ENCODE data around the gene CDH1. TPM values are rescaled to one million over a fixed set of nuclear protein-coding genes. Genes with fewer than 3 reads are reported as not detected.
"Not testable (repeated sequence)": the region's sequence is repeated elsewhere in the genome, so short reads cannot be mapped to it uniquely, and the experiment has no call there.

Gene CDH1
- total RNA-seq, 2 donors from 2014 or later, result 95.3 to 107 TPM

- WGBS, 2 donors, result 34 to 35% methylated on average over 3 of the region's 3 CpGs
- H3K4me3 ChIP-seq, result no peak overlapping the region
- DNase-seq (no peak), ATAC-seq (no peak)
- peak overlapping the region in 3 of 4 donors; percentile 67 to 92 (median 77) for H3K27ac ChIP-seq
- H3K4me1 ChIP-seq, result peaks cover 89% of the 10 kb centered on the region
- TF ChIP-seq CTCF (IDR thresholded peaks at IDR 0.05) (no peak), POLR2A (IDR thresholded peaks at IDR 0.05) (no peak)
- no peaks in the 10 kb centered on the region for H3K36me3 ChIP-seq (replicated peaks in 1 of 2; ENCODE audit: insufficient read depth in 1 of 2, low read depth in 2 of 2)
- H3K9me3 ChIP-seq, result no peaks in the 10 kb centered on the region
- intact Hi-C loops (cut with DNase I), result no loop called here
- H3K27me3 ChIP-seq, result no peaks in the 10 kb centered on the region
These were observed 48.6 kb downstream of the CDH1 start for GRCh38 chr16:68785715-68786114.

- peak overlapping the region; percentile 67 to 92 (median 80) for H3K27ac ChIP-seq
These were observed 49.8 kb downstream of the CDH1 start for GRCh38 chr16:68786685-68787418.

GRCh38 chr16:68787419-68787807, 50.3 kb downstream of the CDH1 start:
- Histone ChIP-seq H3K4me1 (peaks cover 89% of the 10 kb centered on the region), H3K27ac (peak overlapping the region; percentile 67 to 92 (median 80))
- ATAC-seq; H3K9me3 ChIP-seq; H3K36me3 ChIP-seq (replicated peaks in 1 of 2; ENCODE audit: insufficient read depth in 1 of 2, low read depth in 2 of 2); H3K4me3 ChIP-seq; DNase-seq; H3K27me3 ChIP-seq; intact Hi-C loops (cut with DNase I): not testable (repeated sequence)
- 39 to 48% methylated on average over 1 of the region's 1 CpG for WGBS, 2 donors

More at GRCh38 chr16:68786685-68787418, 49.8 kb downstream of the CDH1 start:
- Histone ChIP-seq H3K27me3 (no peaks in the 10 kb centered on the region), H3K36me3 (replicated peaks in 1 of 2; ENCODE audit: insufficient read depth in 1 of 2, low read depth in 2 of 2) (no peaks in the 10 kb centered on the region), H3K9me3 (no peaks in the 10 kb centered on the region), H3K4me3 (no peak overlapping the region), H3K4me1 (peaks cover 89% of the 10 kb centered on the region)
- intact Hi-C loops (cut with DNase I), result no loop called here
- WGBS, 2 donors, result 16 to 24% methylated on average over 7 of the region's 7 CpGs
- DNase-seq, result peak; percentile 78 to 90 (median 88)
- TF ChIP-seq CTCF (IDR thresholded peaks at IDR 0.05) (peak in 1 of 7 experiments; percentile 2), POLR2A (IDR thresholded peaks at IDR 0.05) (peak in 2 of 3 donors; percentile 11 to 15)
- ATAC-seq, result peak; percentile 86

- intact Hi-C loops (cut with DNase I), result loop anchor here (10.0 kb wide), 1 partner anchor 55 kb away; the partner anchor contains the start of gene CDH1
These were observed 53.2 kb downstream of the CDH1 start for GRCh38 chr16:68790130-68790761.

More at GRCh38 chr16:68790130-68790761, 53.2 kb downstream of the CDH1 start:
- peak; percentile 57 for ATAC-seq
- H3K36me3 ChIP-seq (replicated peaks in 1 of 2; ENCODE audit: insufficient read depth in 1 of 2, low read depth in 2 of 2), result no peaks in the 10 kb centered on the region
- WGBS, 2 donors, result 12 to 17% methylated on average over 9 of the region's 9 CpGs
- no peak for TF ChIP-seq CTCF (IDR thresholded peaks at IDR 0.05)
- TF ChIP-seq POLR2A (IDR thresholded peaks at IDR 0.05), result peak in 2 of 3 donors; percentile 9 to 13
- H3K27me3 ChIP-seq, result no peaks in the 10 kb centered on the region
- peak overlapping the region; percentile 77 to 92 (median 80) for H3K27ac ChIP-seq
- H3K9me3 ChIP-seq, result no peaks in the 10 kb centered on the region
- peak; percentile 32 to 68 (median 59) for DNase-seq
- no peak overlapping the region for H3K4me3 ChIP-seq
- H3K4me1 ChIP-seq, result peaks cover 88% of the 10 kb centered on the region
